Smooth muscle cell (in vitro differentiated cells): ENCODE results near the gene PDX1. TPM values are rescaled to one million over a fixed set of nuclear protein-coding genes. Genes with fewer than 3 reads are reported as not detected.

ENCODE experiments used
- DNase-seq: peaks from one replicate; lab custom pipeline; 2025; ENCODE audit not compliant: unreplicated experiment; lab: John Stamatoyannopoulos, UW
- H2AFZ ChIP-seq: fragments of 200-600 bp; sonication (generic); 2 replicates; pipeline ENCODE4 v1.6.0; 2016; ENCODE audit warnings: antibody characterized with exemption, low read depth, mild to moderate bottlenecking
- H3F3A ChIP-seq: fragments of 200-600 bp; sonication (generic); 2 replicates; pipeline ENCODE4 v1.6.0; 2017; ENCODE audit warnings: antibody characterized with exemption, low read depth
- H3K27ac ChIP-seq: fragments of 200-600 bp; sonication (generic); 2 replicates; pipeline ENCODE4 v1.5.1; 2016; ENCODE audit warnings: low read depth, mild to moderate bottlenecking
- H3K27me3 ChIP-seq: fragments of 200-600 bp; sonication (generic); 2 replicates; pipeline ENCODE4 v1.6.1; 2016; ENCODE audit warnings: low read depth, mild to moderate bottlenecking
- H3K36me3 ChIP-seq: fragments of 200-600 bp; sonication (generic); 2 replicates; pipeline ENCODE4 v1.5.1; 2016; ENCODE audit warnings: low read depth
- H3K4me1 ChIP-seq: fragments of 200-600 bp; sonication (generic); 2 replicates; pipeline ENCODE4 v1.5.1; 2016; ENCODE audit warnings: low read depth
- H3K4me2 ChIP-seq: fragments of 200-600 bp; sonication (generic); 2 replicates; pipeline ENCODE4 v1.6.0; 2016; ENCODE audit warnings: mild to moderate bottlenecking
- H3K4me3 ChIP-seq: fragments of 200-600 bp; sonication (generic); 2 replicates; pipeline ENCODE4 v1.5.1; 2016; ENCODE audit warnings: mild to moderate bottlenecking
- H3K79me2 ChIP-seq: fragments of 200-600 bp; sonication (generic); 2 replicates; pipeline ENCODE4 v1.6.0; 2016; ENCODE audit warnings: low read depth, mild to moderate bottlenecking
- H3K9ac ChIP-seq: fragments of 200-600 bp; sonication (generic); 2 replicates; pipeline ENCODE4 v1.6.0; 2016; ENCODE audit warnings: low read depth
- H3K9me3 ChIP-seq: fragments of 200-600 bp; sonication (generic); replicated peaks from 2 replicates; pipeline ENCODE4 v1.5.1; 2016; ENCODE audit warnings: low read depth
- H4K20me1 ChIP-seq: fragments of 200-600 bp; sonication (generic); 2 replicates; pipeline ENCODE4 v1.6.0; 2016; ENCODE audit warnings: low read depth
- CTCF ChIP-seq: fragments of 200-600 bp; sonication (generic); IDR thresholded peaks from 2 replicates; pipeline ENCODE4 v1.5.1; 2017; ENCODE audit warnings: borderline replicate concordance, mild to moderate bottlenecking, antibody characterized with exemption; ENCODE audit not compliant: insufficient read depth, poor library complexity, severe bottlenecking
- WGBS: methylation state at CpG from one replicate; pipeline ENCODE4 v1.1.7; 2016; ENCODE audit warnings: low lambda C conversion rate; 5-methylcytosine and 5-hydroxymethylcytosine counted together
- polyA plus RNA-seq: library from polyadenylated mRNA; unstranded; fragments of >200 nt; fragmentation: Nextera tagmentation; extraction: Ambion mirVana; gene quantifications from 2 replicates; pipeline ENCODE4 v1.2.1, GENCODE V29; 2016
- total RNA-seq: library from RNA; depleted of rRNA; stranded (reverse); fragments of >200 nt; gene quantifications from 2 replicates; pipeline ENCODE4 v1.2.3, GENCODE V29; 2014

The PDX1 gene
- total and polyA plus RNA-seq, 2 experiments from 2014 or later, result not detected

- H3K27me3 ChIP-seq, result peaks cover 100% of the 10 kb centered on the region
- no peaks in the 10 kb centered on the region for H3K9me3 ChIP-seq
- DNase-seq, result no peak
- peaks cover 18% of the 10 kb centered on the region for H3K4me1 ChIP-seq
- H3K79me2 ChIP-seq, result no peaks in the 10 kb centered on the region
- H3K4me2 ChIP-seq, result peak overlapping the region; percentile 90
- no peaks in the 10 kb centered on the region for H3K36me3 ChIP-seq
- no peak overlapping the region for H2AFZ ChIP-seq
- no peak overlapping the region for H3K9ac ChIP-seq
- H3K4me3 ChIP-seq, result peak overlapping the region; percentile 50
- H3F3A ChIP-seq, result no peaks in the 10 kb centered on the region
- no peaks in the 10 kb centered on the region for H4K20me1 ChIP-seq
- TF ChIP-seq CTCF, result no peak
- no peak overlapping the region for H3K27ac ChIP-seq
- WGBS, result 3% methylated on average over 11 of the region's 11 CpGs
Measured at GRCh38 chr13:27919659-27919933, 204 bp upstream of the PDX1 start.

GRCh38 chr13:27920677-27921420 lies 1.0 kb downstream of the PDX1 start:
- H3K79me2 ChIP-seq, result no peaks in the 10 kb centered on the region
- H3K4me2 ChIP-seq, result peak overlapping the region; percentile 90
- no peak overlapping the region for H3K27ac ChIP-seq
- H3K27me3 ChIP-seq, result peaks cover 100% of the 10 kb centered on the region
- H3K36me3 ChIP-seq, result no peaks in the 10 kb centered on the region
- peak overlapping the region; percentile 79 for H2AFZ ChIP-seq
- no peak for DNase-seq
- H3K4me1 ChIP-seq, result peaks cover 18% of the 10 kb centered on the region
- no peaks in the 10 kb centered on the region for H3K9me3 ChIP-seq
- H3F3A ChIP-seq, result no peaks in the 10 kb centered on the region
- peak overlapping the region; percentile 50 for H3K4me3 ChIP-seq
- TF ChIP-seq CTCF, result no peak
- no peaks in the 10 kb centered on the region for H4K20me1 ChIP-seq
- WGBS, result 5% methylated on average over 39 of the region's 40 CpGs
- H3K9ac ChIP-seq, result no peak overlapping the region

GRCh38 chr13:27921421-27921960 lies 1.7 kb downstream of the PDX1 start:
- no peak for TF ChIP-seq CTCF
- H3K27ac ChIP-seq, result no peak overlapping the region

More at GRCh38 chr13:27921421-27921960, 1.7 kb downstream of the PDX1 start:
- H3K36me3 ChIP-seq, result no peaks in the 10 kb centered on the region
- H2AFZ ChIP-seq, result peak overlapping the region; percentile 79
- peak overlapping the region; percentile 50 for H3K4me3 ChIP-seq
- H3K4me1 ChIP-seq, result peaks cover 18% of the 10 kb centered on the region
- no peaks in the 10 kb centered on the region for H3K9me3 ChIP-seq
- no peaks in the 10 kb centered on the region for H3F3A ChIP-seq
- H3K4me2 ChIP-seq, result peak overlapping the region; percentile 90
- no peaks in the 10 kb centered on the region for H3K79me2 ChIP-seq
- no peak overlapping the region for H3K9ac ChIP-seq
- WGBS, result 3% methylated on average over 41 of the region's 41 CpGs
- H3K27me3 ChIP-seq, result peaks cover 100% of the 10 kb centered on the region
- no peaks in the 10 kb centered on the region for H4K20me1 ChIP-seq
- no peak for DNase-seq
